Cardiac fibroblast (primary cell): ENCODE data around the gene MRPL38.

ENCODE experiments used
- DNase-seq, 2 donors: peaks; one replicate each; pipeline versions ENCODE4 v3.0.0 to v3.0.0-alpha.2; 2010; ENCODE audit warnings: low read depth in 2 of 2
- H3K4me3 ChIP-seq, 2 donors: replicated peaks in 1 of 2; 1 replicate in 1 of 2; 2 replicates in 1 of 2; pipeline ENCODE4 v1.5.1; 2011; ENCODE audit warnings: low read depth in 2 of 2, low read length in 2 of 2, mild to moderate bottlenecking in 2 of 2, moderate library complexity in 1 of 2
- CTCF ChIP-seq: IDR thresholded peaks from one replicate; pipeline ENCODE4 v1.5.1; 2011; ENCODE audit warnings: low read depth, mild to moderate bottlenecking, low read length, inconsistent platforms

MRPL38 gene

DNA sequence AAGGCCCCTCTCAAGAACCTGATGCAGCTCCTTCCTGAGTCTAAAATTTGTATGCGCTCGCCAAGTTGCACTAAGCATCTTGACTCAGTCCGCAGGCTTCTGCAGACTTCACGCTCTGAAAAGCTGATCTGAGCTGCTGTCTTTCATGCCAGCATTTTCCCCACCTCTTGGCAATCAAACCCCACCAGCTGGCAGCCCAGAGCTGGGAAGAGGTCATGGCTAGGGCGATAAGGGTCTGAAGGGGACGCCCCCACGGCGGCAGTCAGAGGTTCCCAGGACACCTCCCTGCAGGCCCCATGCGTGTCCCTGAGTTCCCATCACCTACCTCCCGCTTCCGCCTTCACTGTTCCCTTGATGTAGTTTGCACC, 55.4 kb downstream of the MRPL38 start:
- H3K4me3 ChIP-seq = no peak overlapping the region

More for the DNA sequence above, 55.4 kb downstream of the MRPL38 start:
- TF ChIP-seq CTCF = no peak
- DNase-seq = no peak
